Kidney glomerular epithelial cell (primary cell): ENCODE data around the gene MARCKS.
A peak's percentile ranks its signal among the peaks of the same experiment; 100 is the strongest.

Experiments used
- DNase-seq: peaks from one replicate; lab custom pipeline; 2025; lab: John Stamatoyannopoulos, UW

The MARCKS gene

GRCh38 chr6:113856625-113857555 lies at the start of gene MARCKS:
Gene MARCKS (plus strand): TSS chr6:113857345. CDS start chr6:113857746, 401 bp downstream.
- peak; percentile 73 for DNase-seq

- DNase-seq = no peak
Measured at GRCh38 chr6:113809826-113810225, 47.3 kb upstream of the MARCKS start.

- DNase-seq = peak; percentile 83
Measured at GRCh38 chr6:113813142-113813541, 44.0 kb upstream of the MARCKS start.

- no peak for DNase-seq
Measured at GRCh38 chr6:113818578-113818977, 38.6 kb upstream of the MARCKS start.

GRCh38 chr6:113819169-113819830 lies 37.8 kb upstream of the MARCKS start:
- DNase-seq = no peak

GRCh38 chr6:113820761-113821160 lies 36.4 kb upstream of the MARCKS start:
- DNase-seq = no peak

- DNase-seq = no peak
Measured at GRCh38 chr6:113821445-113821844, 35.7 kb upstream of the MARCKS start.

GRCh38 chr6:113823916-113824315 lies 33.2 kb upstream of the MARCKS start:
- DNase-seq = no peak

GRCh38 chr6:113824411-113824810 lies 32.7 kb upstream of the MARCKS start:
- DNase-seq = no peak

GRCh38 chr6:113824866-113825265 lies 32.3 kb upstream of the MARCKS start:
- no peak for DNase-seq

GRCh38 chr6:113825781-113826180 lies 31.4 kb upstream of the MARCKS start:
- DNase-seq = no peak

- DNase-seq = no peak
Measured at GRCh38 chr6:113828984-113829695, 28.0 kb upstream of the MARCKS start.

GRCh38 chr6:113829696-113830045 lies 27.5 kb upstream of the MARCKS start:
- DNase-seq = peak; percentile 22

GRCh38 chr6:113830140-113830539 lies 27.0 kb upstream of the MARCKS start:
- no peak for DNase-seq

- no peak for DNase-seq
Measured at GRCh38 chr6:113833537-113833936, 23.6 kb upstream of the MARCKS start.

- no peak for DNase-seq
Measured at GRCh38 chr6:113837170-113837569, 20.0 kb upstream of the MARCKS start.

GRCh38 chr6:113842165-113842564 lies 15.0 kb upstream of the MARCKS start:
- DNase-seq = peak; percentile 43

- DNase-seq = no peak
Measured at GRCh38 chr6:113843500-113844073, 13.6 kb upstream of the MARCKS start.

- no peak for DNase-seq
Measured at GRCh38 chr6:113846577-113846976, 10.6 kb upstream of the MARCKS start.

- no peak for DNase-seq
Measured at GRCh38 chr6:113847447-113847846, 9.7 kb upstream of the MARCKS start.

GRCh38 chr6:113848280-113848679 lies 8.9 kb upstream of the MARCKS start:
- DNase-seq = no peak

- no peak for DNase-seq
Measured at GRCh38 chr6:113848811-113849210, 8.3 kb upstream of the MARCKS start.
